GM12891 (cell line): ENCODE data around the gene ZSWIM6.

Experiments used
- POLR2A ChIP-seq: IDR thresholded peaks from 2 replicates; pipeline ENCODE4 v1.6.1; 2011; ENCODE audit warnings: low read depth, low read length, control low read depth
- TAF1 ChIP-seq: IDR thresholded peaks from 2 replicates; pipeline ENCODE4 v1.6.1; 2011; ENCODE audit warnings: low read depth, low read length, control low read depth

- no peak for TF ChIP-seq TAF1
- no peak for TF ChIP-seq POLR2A
Observed at GRCh38 chr5:61386045-61386800, 54.2 kb downstream of the ZSWIM6 start.
